HEK293 (cell line): ENCODE results near the gene SSTR4.

Experiments used
- CTCF ChIP-seq: fragments of 450-650 bp; formaldehyde crosslinking; IDR thresholded peaks from 2 replicates; pipeline ENCODE4 v1.5.1; 2016; ENCODE audit warnings: missing biosample characterization, missing genetic modification characterization
- REST ChIP-seq: fragments of 450-650 bp; formaldehyde crosslinking; IDR thresholded peaks from 2 replicates; pipeline ENCODE4 v1.5.1; 2016; ENCODE audit warnings: missing biosample characterization, missing genetic modification characterization
- ZNF184 ChIP-seq: fragments of 450-650 bp; IDR thresholded peaks from 2 replicates; pipeline ENCODE4 v1.5.1; 2018; ENCODE audit warnings: missing biosample characterization, mild to moderate bottlenecking, missing genetic modification characterization
- ZNF341 ChIP-seq: fragments of 450-650 bp; formaldehyde crosslinking; IDR thresholded peaks from 2 replicates; pipeline ENCODE4; 2016; ENCODE audit warnings: low read depth, missing biosample characterization, missing genetic modification characterization

GRCh38 chr20:23086056-23086566, 51.0 kb downstream of the SSTR4 start, which contains the start of gene CD93:
- no peak for TF ChIP-seq ZNF184 (tag by site-specific recombination)
- TF ChIP-seq CTCF: no peak
- no peak for TF ChIP-seq ZNF341 (tag by site-specific recombination)
- TF ChIP-seq REST (tag by site-specific recombination): no peak
